Adrenal gland (tissue), 12 donors: Measurements from ENCODE around the gene PHKB. TPM values are rescaled to one million over a fixed set of nuclear protein-coding genes. Genes with fewer than 3 reads are reported as not detected.

ENCODE experiments used
- DNase-seq, 7 donors: peaks; one replicate each; pipeline ENCODE4 v3.0.0-alpha.2; 2019 to 2020
- H3K27ac ChIP-seq, 5 donors: fragments of 200-600 bp; sonication (generic) in 4 of 5; 1 replicate in 3 of 5; 2 replicates in 2 of 5; pipeline versions ENCODE4 v1.5.1 to v1.8.0; 2016 to 2020; ENCODE audit warnings: mild to moderate bottlenecking in 1 of 5
- H3K27me3 ChIP-seq: fragments of 200-600 bp; 2 replicates; pipeline ENCODE4 v1.8.0; 2021
- H3K36me3 ChIP-seq, 2 donors: fragments of 200-600 bp; replicated peaks in 1 of 2; 1 replicate in 1 of 2; 2 replicates in 1 of 2; pipeline versions ENCODE4 v1.5.1 to v1.8.0; 2018 to 2022
- H3K4me1 ChIP-seq, 2 donors: fragments of 200-600 bp; replicated peaks in 1 of 2; 1 replicate in 1 of 2; 2 replicates in 1 of 2; pipeline versions ENCODE4 v1.5.1 to v1.8.0; 2018 to 2021
- H3K4me3 ChIP-seq, 4 donors: fragments of 200-600 bp; sonication (generic) in 3 of 4; one replicate each; pipeline ENCODE4 v1.5.1; 2016 to 2018
- H3K9me3 ChIP-seq, 3 donors: fragments of 200-600 bp; sonication (generic) in 1 of 3; replicated peaks in 1 of 3; 1 replicate in 2 of 3; 2 replicates in 1 of 3; pipeline versions ENCODE4 v1.5.1 to v1.8.0; 2016 to 2021
- POLR2A ChIP-seq, 2 donors: fragments of 450-650 bp; IDR thresholded peaks; one replicate each; pipeline ENCODE4 v1.6.1; 2017; ENCODE audit warnings: antibody characterized with exemption in 2 of 2, mild to moderate bottlenecking in 2 of 2, moderate library complexity in 1 of 2
- WGBS, 4 donors: extraction: QIAGEN DNeasy Blood & Tissue Kit in 2 of 4; methylation state at CpG; one replicate each; pipeline versions ENCODE4 v1.1.5 to v1.1.7; 2013 to 2017; 5-methylcytosine and 5-hydroxymethylcytosine counted together
- intact Hi-C, 2 donors: fragments of 100-400 bp; cut with DNase I; formaldehyde crosslinking; loops; one replicate each; pipeline versions ENCODE4 v1.14.1 to v1.15.0; 2022 to 2023
- polyA plus RNA-seq, 3 donors: library from polyadenylated mRNA; stranded (reverse); fragments of 200-250 nt in 2 of 3; fragments of 350-450 nt in 1 of 3; fragmentation: Illumina TruSeq in 1 of 3; extraction: RNeasy Lipid Tissue Mini Kit (QIAGEN cat#74804) in 1 of 3; gene quantifications; one replicate each; pipeline ENCODE4 v1.2.3, GENCODE V29; 2013 to 2014
- total RNA-seq, 9 donors: library from RNA; depleted of rRNA in 4 of 9; stranded (reverse); fragments of >200 nt in 4 of 9; fragments of 120-200 nt in 1 of 9; fragmentation: NEBNext Ultra II Directional in 1 of 9; extraction: Animal tissue kit (Norgen Biotek cat#: 25700) in 1 of 9; gene quantifications; one replicate each; pipeline versions ENCODE4 v1.1.0 to v1.2.4, GENCODE V29; 2013 to 2023
- TF ChIP-seq, protein P1 (sequence below), 6 experiments: fragments of 450-650 bp in 4 of 6; fragments of 200-600 bp in 2 of 6; sonication (generic) in 1 of 6; IDR thresholded peaks; 1 replicate in 5 of 6; 2 replicates in 1 of 6; pipeline versions ENCODE4 v1.5.1 to v1.8.0; 2016 to 2021; ENCODE audit warnings: antibody characterized with exemption in 6 of 6, mild to moderate bottlenecking in 2 of 6, moderate library complexity in 1 of 6
- donor health status: healthy with polysubstance abuse.
- donor health status: Bipolar disorder and iron deficiency.
- donor health status: DM: yes; HTN: yes; CAD: no.
- donor health status: DM: no; HTN: no; CAD: no.
- donor health status: DM: no; HTN: no; CAD: no.
- donor health status: DM: yes; HTN: yes; CAD: no.

Gene PHKB
- total and polyA plus RNA-seq, 12 donors: 27.6 to 167 (median 107) TPM

DNA sequence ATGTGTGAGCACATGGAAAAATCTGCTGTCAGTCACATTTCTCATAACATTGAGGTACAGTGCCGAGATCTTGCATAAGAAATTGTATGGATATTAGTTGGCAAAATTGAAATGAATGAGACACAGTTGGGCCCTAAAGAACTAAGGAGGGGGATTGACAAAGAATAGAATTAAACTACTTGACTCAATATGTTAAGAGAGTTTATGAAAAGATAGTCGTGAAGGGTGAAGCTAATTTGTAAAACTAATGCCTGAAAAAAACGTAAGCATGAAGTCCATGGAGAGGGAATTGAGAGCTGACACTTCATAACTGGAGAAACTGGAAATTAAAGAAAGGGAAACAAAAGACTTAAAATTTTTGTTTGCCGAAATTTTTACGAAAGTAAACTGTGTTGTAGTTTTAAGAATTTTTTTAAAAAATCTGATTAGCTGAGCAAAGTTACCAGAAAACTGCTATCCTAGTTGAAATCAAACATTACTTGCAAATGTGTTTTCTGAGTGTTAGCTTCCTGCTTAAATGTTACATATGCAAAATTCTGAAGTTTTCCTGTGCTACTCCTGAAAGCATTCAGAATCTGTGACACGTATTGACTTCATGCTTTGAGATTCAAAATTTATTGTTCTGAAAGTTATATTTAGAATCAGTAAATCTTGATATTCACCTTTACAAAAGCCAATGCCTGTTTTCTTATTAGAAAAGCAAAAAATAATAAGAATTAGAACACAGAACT lies 239.9 kb downstream of the PHKB start:
- no peak overlapping the region for H3K27ac ChIP-seq
- no peaks in the 10 kb centered on the region for H3K27me3 ChIP-seq
- no peaks in the 10 kb centered on the region for H3K4me1 ChIP-seq
- no peaks in the 10 kb centered on the region for H3K9me3 ChIP-seq
- no peak for TF ChIP-seq POLR2A (IDR thresholded peaks at IDR 0.05)
- TF ChIP-seq, protein P1, sequence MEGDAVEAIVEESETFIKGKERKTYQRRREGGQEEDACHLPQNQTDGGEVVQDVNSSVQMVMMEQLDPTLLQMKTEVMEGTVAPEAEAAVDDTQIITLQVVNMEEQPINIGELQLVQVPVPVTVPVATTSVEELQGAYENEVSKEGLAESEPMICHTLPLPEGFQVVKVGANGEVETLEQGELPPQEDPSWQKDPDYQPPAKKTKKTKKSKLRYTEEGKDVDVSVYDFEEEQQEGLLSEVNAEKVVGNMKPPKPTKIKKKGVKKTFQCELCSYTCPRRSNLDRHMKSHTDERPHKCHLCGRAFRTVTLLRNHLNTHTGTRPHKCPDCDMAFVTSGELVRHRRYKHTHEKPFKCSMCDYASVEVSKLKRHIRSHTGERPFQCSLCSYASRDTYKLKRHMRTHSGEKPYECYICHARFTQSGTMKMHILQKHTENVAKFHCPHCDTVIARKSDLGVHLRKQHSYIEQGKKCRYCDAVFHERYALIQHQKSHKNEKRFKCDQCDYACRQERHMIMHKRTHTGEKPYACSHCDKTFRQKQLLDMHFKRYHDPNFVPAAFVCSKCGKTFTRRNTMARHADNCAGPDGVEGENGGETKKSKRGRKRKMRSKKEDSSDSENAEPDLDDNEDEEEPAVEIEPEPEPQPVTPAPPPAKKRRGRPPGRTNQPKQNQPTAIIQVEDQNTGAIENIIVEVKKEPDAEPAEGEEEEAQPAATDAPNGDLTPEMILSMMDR (IDR thresholded peaks at IDR 0.05): no peak
- WGBS, 4 donors: 78 to 85% (median 79%) methylated on average over 6 of the region's 6 CpGs
- DNase-seq: no peak
- intact Hi-C loops: no loop called here
- no peak overlapping the region for H3K4me3 ChIP-seq
- peaks cover 0 to 30% of the 10 kb centered on the region in 2 donors for H3K36me3 ChIP-seq

DNA sequence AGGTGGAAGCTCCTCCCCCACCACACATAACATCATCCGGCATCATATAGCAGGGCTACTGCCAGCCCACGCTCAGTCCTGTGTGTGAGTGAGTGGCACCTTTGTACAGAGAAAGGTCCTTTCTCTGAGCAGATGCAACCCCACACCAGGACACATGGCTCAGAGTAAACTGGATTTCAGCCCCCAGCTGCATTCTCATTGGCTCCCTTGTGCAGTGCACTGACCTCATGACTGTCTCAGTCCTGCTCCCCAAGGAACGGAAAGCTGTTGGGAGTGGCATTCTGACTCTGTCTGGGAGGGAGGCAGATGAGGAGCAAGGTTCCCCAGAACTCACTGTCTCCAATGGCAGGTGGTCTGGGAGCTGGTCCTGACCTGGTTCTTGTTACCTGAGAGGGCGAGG lies 244.1 kb downstream of the PHKB start:
- H3K9me3 ChIP-seq: no peaks in the 10 kb centered on the region
- H3K27ac ChIP-seq: no peak overlapping the region
- no peaks in the 10 kb centered on the region for H3K36me3 ChIP-seq
- H3K4me1 ChIP-seq: no peaks in the 10 kb centered on the region
- 82 to 91% (median 84%) methylated on average over 3 to 4 of the region's 4 CpGs for WGBS, 4 donors
- intact Hi-C loops: no loop called here
- no peak overlapping the region for H3K4me3 ChIP-seq
- H3K27me3 ChIP-seq: no peaks in the 10 kb centered on the region
- no peak for DNase-seq
- TF ChIP-seq, protein P1 (IDR thresholded peaks at IDR 0.05): no peak
- no peak for TF ChIP-seq POLR2A (IDR thresholded peaks at IDR 0.05)

DNA sequence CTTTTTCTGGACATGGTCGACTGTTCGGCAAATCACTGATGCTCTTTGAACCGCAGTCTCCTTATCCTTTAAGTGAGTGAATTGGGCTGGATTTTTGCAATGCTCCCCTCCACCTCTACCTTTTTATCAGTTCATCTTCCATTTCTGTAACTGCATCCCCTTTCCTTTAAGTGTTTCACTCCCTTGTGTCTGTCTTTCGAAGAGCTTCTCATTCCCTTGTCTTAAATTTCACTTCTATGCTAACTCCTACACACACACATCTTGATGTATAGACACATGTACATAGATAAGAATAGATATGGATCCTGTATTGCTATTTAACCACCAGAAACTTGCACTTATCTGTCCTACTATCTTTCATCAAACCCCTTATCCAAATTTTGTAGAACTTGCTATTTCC lies 250.7 kb downstream of the PHKB start:
- no peak overlapping the region for H3K4me3 ChIP-seq
- intact Hi-C loops: no loop called here
- H3K27ac ChIP-seq: no peak overlapping the region
- 93 to 99% (median 97%) methylated on average over 4 of the region's 4 CpGs for WGBS, 4 donors
- no peaks in the 10 kb centered on the region for H3K27me3 ChIP-seq
- DNase-seq: no peak
- no peaks in the 10 kb centered on the region for H3K36me3 ChIP-seq
- TF ChIP-seq POLR2A (IDR thresholded peaks at IDR 0.05): no peak
- TF ChIP-seq, protein P1 (IDR thresholded peaks at IDR 0.05): no peak
- no peaks in the 10 kb centered on the region for H3K9me3 ChIP-seq
- H3K4me1 ChIP-seq: peaks cover 11 to 23% of the 10 kb centered on the region in 2 donors

- H3K27ac ChIP-seq: peak overlapping the region in 4 of 5 donors; percentile 2 to 86 (median 72)
- intact Hi-C loops: no loop called here
- peaks cover 11 to 23% of the 10 kb centered on the region in 2 donors for H3K4me1 ChIP-seq
- H3K27me3 ChIP-seq: no peaks in the 10 kb centered on the region
- H3K4me3 ChIP-seq: no peak overlapping the region
- no peaks in the 10 kb centered on the region for H3K9me3 ChIP-seq
- TF ChIP-seq, protein P1 (IDR thresholded peaks at IDR 0.05): no peak
- no peak for TF ChIP-seq POLR2A (IDR thresholded peaks at IDR 0.05)
- 60 to 69% (median 64%) methylated on average over 11 to 17 of the region's 17 CpGs for WGBS, 4 donors
- no peaks in the 10 kb centered on the region for H3K36me3 ChIP-seq
- peak in 4 of 7 donors; percentile 25 to 34 (median 28) for DNase-seq
Observed at GRCh38 chr16:47712276-47713224, 251.4 kb downstream of the PHKB start.
